Gastroesophageal sphincter (tissue), 4 donors: Measurements from ENCODE around the gene EMP1. TPM values are rescaled to one million over a fixed set of nuclear protein-coding genes. Genes with fewer than 3 reads are reported as not detected.
A peak's percentile ranks its signal among the peaks of the same experiment; 100 is the strongest.

ENCODE experiments used
- ATAC-seq: fragments of 150-250 bp; one replicate; pipeline ENCODE4 v1.9.1; 2016; ENCODE audit warnings: mild to moderate bottlenecking, moderate library complexity
- H3K27ac ChIP-seq, 4 donors: fragments of 200-600 bp; sonication (generic) in 3 of 4; 1 replicate in 3 of 4; 2 replicates in 1 of 4; pipeline ENCODE4 v1.5.1; 2016 to 2019
- H3K27me3 ChIP-seq: fragments of 200-600 bp; sonication (generic); one replicate; pipeline ENCODE4 v1.5.1; 2019
- H3K36me3 ChIP-seq, 2 donors: fragments of 200-600 bp; sonication (generic); one replicate each; pipeline ENCODE4 v1.5.1; 2019; ENCODE audit warnings: control low read depth in 1 of 2
- H3K4me1 ChIP-seq, 3 donors: fragments of 200-600 bp; sonication (generic); 1 replicate in 2 of 3; 2 replicates in 1 of 3; pipeline ENCODE4 v1.5.1; 2016 to 2019; ENCODE audit warnings: control low read depth in 2 of 3
- H3K4me3 ChIP-seq, 2 donors: fragments of 200-600 bp; sonication (generic); one replicate each; pipeline ENCODE4 v1.5.1; 2019; ENCODE audit warnings: mild to moderate bottlenecking in 1 of 2, moderate library complexity in 1 of 2
- H3K9me3 ChIP-seq, 3 donors: fragments of 200-600 bp; sonication (generic); one replicate each; pipeline ENCODE4 v1.5.1; 2017 to 2019; ENCODE audit warnings: control low read depth in 2 of 3
- EP300 ChIP-seq: sonication (generic); formaldehyde crosslinking; IDR thresholded peaks from one replicate; pipeline ENCODE4 v1.6.1; 2017; ENCODE audit warnings: antibody characterized with exemption, mild to moderate bottlenecking
- POLR2A ChIP-seq, 2 donors: fragments of 450-650 bp; IDR thresholded peaks; one replicate each; pipeline ENCODE4 v1.6.1; 2017; ENCODE audit warnings: antibody characterized with exemption in 2 of 2, mild to moderate bottlenecking in 2 of 2, moderate library complexity in 1 of 2
- POLR2AphosphoS5 ChIP-seq: sonication (generic); formaldehyde crosslinking; IDR thresholded peaks from one replicate; pipeline ENCODE4 v1.6.1; 2017; ENCODE audit warnings: antibody characterized with exemption
- WGBS, 2 donors: methylation state at CpG; one replicate each; pipeline ENCODE4 v1.1.5; 2018; ENCODE audit warnings: low coverage in 1 of 2; 5-methylcytosine and 5-hydroxymethylcytosine counted together
- total RNA-seq, 4 donors: library from RNA; depleted of rRNA; stranded (reverse); fragments of >200 nt; gene quantifications; one replicate each; pipeline ENCODE4 v1.1.0, GENCODE V29; 2016
- TF ChIP-seq, protein P1 (sequence below), 4 experiments: fragments of 200-600 bp in 2 of 4; fragments of 450-650 bp in 2 of 4; sonication (generic) in 1 of 4; IDR thresholded peaks; one replicate each; pipeline ENCODE4 v1.5.1; 2017 to 2019; ENCODE audit warnings: antibody characterized with exemption in 4 of 4, mild to moderate bottlenecking in 2 of 4, moderate library complexity in 2 of 4

EMP1 gene
- total RNA-seq, 4 donors from 2014 or later, result 50.0 to 482 (median 331) TPM

- no peak overlapping the region for H3K4me3 ChIP-seq
- peaks cover 0 to 47% (median 10%) of the 10 kb centered on the region in 3 donors for H3K4me1 ChIP-seq
- H3K36me3 ChIP-seq, result no peaks in the 10 kb centered on the region
- H3K27ac ChIP-seq, result peak overlapping the region in 3 of 4 donors; percentile 85
- H3K9me3 ChIP-seq, result no peaks in the 10 kb centered on the region
- 58 to 71% methylated on average over 4 of the region's 4 CpGs for WGBS, 2 donors
- H3K27me3 ChIP-seq, result no peaks in the 10 kb centered on the region
- no peak for ATAC-seq
- TF ChIP-seq, protein P1, sequence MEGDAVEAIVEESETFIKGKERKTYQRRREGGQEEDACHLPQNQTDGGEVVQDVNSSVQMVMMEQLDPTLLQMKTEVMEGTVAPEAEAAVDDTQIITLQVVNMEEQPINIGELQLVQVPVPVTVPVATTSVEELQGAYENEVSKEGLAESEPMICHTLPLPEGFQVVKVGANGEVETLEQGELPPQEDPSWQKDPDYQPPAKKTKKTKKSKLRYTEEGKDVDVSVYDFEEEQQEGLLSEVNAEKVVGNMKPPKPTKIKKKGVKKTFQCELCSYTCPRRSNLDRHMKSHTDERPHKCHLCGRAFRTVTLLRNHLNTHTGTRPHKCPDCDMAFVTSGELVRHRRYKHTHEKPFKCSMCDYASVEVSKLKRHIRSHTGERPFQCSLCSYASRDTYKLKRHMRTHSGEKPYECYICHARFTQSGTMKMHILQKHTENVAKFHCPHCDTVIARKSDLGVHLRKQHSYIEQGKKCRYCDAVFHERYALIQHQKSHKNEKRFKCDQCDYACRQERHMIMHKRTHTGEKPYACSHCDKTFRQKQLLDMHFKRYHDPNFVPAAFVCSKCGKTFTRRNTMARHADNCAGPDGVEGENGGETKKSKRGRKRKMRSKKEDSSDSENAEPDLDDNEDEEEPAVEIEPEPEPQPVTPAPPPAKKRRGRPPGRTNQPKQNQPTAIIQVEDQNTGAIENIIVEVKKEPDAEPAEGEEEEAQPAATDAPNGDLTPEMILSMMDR (IDR thresholded peaks at IDR 0.05), result no peak
- TF ChIP-seq POLR2AphosphoS5, result no peak
- TF ChIP-seq POLR2A (IDR thresholded peaks at IDR 0.05), result no peak
- no peak for TF ChIP-seq EP300
Measured at GRCh38 chr12:13195250-13195649, 1.3 kb upstream of the EMP1 start.

- peaks cover 0 to 51% (median 14%) of the 10 kb centered on the region in 3 donors for H3K4me1 ChIP-seq
- no peak for TF ChIP-seq POLR2AphosphoS5
- H3K4me3 ChIP-seq, result peak overlapping the region in 1 of 2 donors; percentile 56
- no peaks in the 10 kb centered on the region for H3K27me3 ChIP-seq
- no CpG with 5 or more reads among the region's 1 CpG for WGBS, 2 donors
- no peaks in the 10 kb centered on the region for H3K9me3 ChIP-seq
- peak; percentile 16 for ATAC-seq
- no peaks in the 10 kb centered on the region for H3K36me3 ChIP-seq
- peak overlapping the region; percentile 57 to 85 (median 85) for H3K27ac ChIP-seq
Measured at GRCh38 chr12:13195785-13196129, 769 bp upstream of the EMP1 start.

DNA sequence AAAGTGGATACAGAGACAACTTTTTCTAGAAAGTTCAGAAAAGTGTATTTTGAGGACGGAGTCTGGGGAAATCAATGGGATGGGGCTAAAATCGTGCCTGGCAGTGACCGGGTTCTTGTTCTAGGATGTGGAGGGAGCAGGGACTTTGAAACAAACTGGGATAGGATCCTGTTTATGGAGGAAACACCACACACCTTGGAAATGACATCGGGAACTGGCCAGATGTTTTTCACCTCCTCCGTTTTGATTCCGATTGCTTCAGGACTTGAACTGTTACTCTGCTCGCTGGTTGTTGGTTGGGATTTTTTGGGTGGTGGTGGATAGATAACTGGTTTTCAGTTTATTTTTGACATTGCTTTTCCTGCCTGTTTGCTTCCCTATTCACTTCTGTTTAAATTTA lies 506 bp downstream of the EMP1 start:
- H3K36me3 ChIP-seq, result no peaks in the 10 kb centered on the region
- H3K4me1 ChIP-seq, result peaks cover 0 to 64% (median 21%) of the 10 kb centered on the region in 3 donors
- peak overlapping the region; percentile 85 to 92 (median 85) for H3K27ac ChIP-seq
- H3K9me3 ChIP-seq, result no peaks in the 10 kb centered on the region
- H3K27me3 ChIP-seq, result peaks cover 10% of the 10 kb centered on the region
- TF ChIP-seq, protein P1 (IDR thresholded peaks at IDR 0.05), result no peak
- TF ChIP-seq EP300, result no peak
- TF ChIP-seq POLR2AphosphoS5, result no peak
- TF ChIP-seq POLR2A (IDR thresholded peaks at IDR 0.05), result no peak
- peak overlapping the region; percentile 56 to 70 for H3K4me3 ChIP-seq
- WGBS, 2 donors, result 28 to 58% methylated on average over 7 of the region's 7 CpGs
- no peak for ATAC-seq

- peaks cover 15% of the 10 kb centered on the region for H3K27me3 ChIP-seq
- ATAC-seq, result peak; percentile 14
- WGBS, 2 donors, result 36 to 53% methylated on average over 4 to 8 of the region's 9 CpGs
- H3K27ac ChIP-seq, result peak overlapping the region; percentile 85 to 92 (median 85)
- peak overlapping the region; percentile 56 to 70 for H3K4me3 ChIP-seq
- H3K4me1 ChIP-seq, result peaks cover 0 to 70% (median 25%) of the 10 kb centered on the region in 3 donors
- H3K36me3 ChIP-seq, result no peaks in the 10 kb centered on the region
- H3K9me3 ChIP-seq, result no peaks in the 10 kb centered on the region
- no peak for TF ChIP-seq EP300
- TF ChIP-seq POLR2AphosphoS5, result peak; percentile 5
- TF ChIP-seq POLR2A (IDR thresholded peaks at IDR 0.05), result peak in 1 of 2 donors; percentile 13
- TF ChIP-seq, protein P1 (IDR thresholded peaks at IDR 0.05), result no peak
Measured at GRCh38 chr12:13197526-13198143, 1.1 kb downstream of the EMP1 start.

- Histone ChIP-seq H3K27ac (peak overlapping the region; percentile 79 to 92 (median 85)), H3K4me3 (peak overlapping the region; percentile 56 to 70), H3K9me3 (no peaks in the 10 kb centered on the region), H3K4me1 (peaks cover 0 to 76% (median 29%) of the 10 kb centered on the region in 3 donors), H3K27me3 (peaks cover 21% of the 10 kb centered on the region), H3K36me3 (no peaks in the 10 kb centered on the region)
- no peak for TF ChIP-seq POLR2A (IDR thresholded peaks at IDR 0.05)
- TF ChIP-seq POLR2AphosphoS5, result no peak
- TF ChIP-seq, protein P1 (IDR thresholded peaks at IDR 0.05), result no peak
- no peak for TF ChIP-seq EP300
- no peak for ATAC-seq
- WGBS, 2 donors, result 39 to 80% methylated on average over 2 to 4 of the region's 4 CpGs
Measured at GRCh38 chr12:13198241-13198640, 1.7 kb downstream of the EMP1 start.
